ENCODE data around the gene MCF2L.
"Not testable (repeated sequence)": the region's sequence is repeated elsewhere in the genome, so short reads cannot be mapped to it uniquely, and the experiment has no call there.

Gene MCF2L

GRCh38 chr13:113099142-113099541 lies 130.1 kb downstream of the MCF2L start:
- H3K4me3 ChIP-seq (ENCODE audit: low read depth, low read length), result no peak overlapping the region
- CTCF ChIA-PET, result interaction anchor here (1.3 kb wide), 1 partner anchor 65 kb away, joined by 3 read pairs; no protein-coding TSS in a partner anchor
- no peak for TF ChIP-seq CTCF (IDR thresholded peaks at IDR 0.05; ENCODE audit: insufficient read depth, low read length, missing control alignments)
- no peak for DNase-seq (ENCODE audit: low read depth, low spot score)
- POLR2A ChIA-PET, result no interaction called here

GRCh38 chr13:113102302-113102701 lies 133.3 kb downstream of the MCF2L start:
- H3K4me3 ChIP-seq (ENCODE audit: low read depth, low read length); DNase-seq (ENCODE audit: low read depth, low spot score); POLR2A ChIA-PET: not testable (repeated sequence)
- CTCF ChIA-PET, result interaction anchor here (0.5 kb wide), 1 partner anchor 338 kb away, joined by 3 read pairs; no protein-coding TSS in a partner anchor

GRCh38 chr13:113102727-113103126 lies 133.7 kb downstream of the MCF2L start:
- POLR2A ChIA-PET, result no interaction called here
- CTCF ChIA-PET, result no interaction called here
- no peak for DNase-seq (ENCODE audit: low read depth, low spot score)
- no peak overlapping the region for H3K4me3 ChIP-seq (ENCODE audit: low read depth, low read length)
- TF ChIP-seq CTCF (IDR thresholded peaks at IDR 0.05; ENCODE audit: insufficient read depth, low read length, missing control alignments), result no peak

GRCh38 chr13:113103646-113104045 lies 134.6 kb downstream of the MCF2L start:
- CTCF ChIA-PET, result no interaction called here
- no peak for TF ChIP-seq CTCF (IDR thresholded peaks at IDR 0.05; ENCODE audit: insufficient read depth, low read length, missing control alignments)
- H3K4me3 ChIP-seq (ENCODE audit: low read depth, low read length), result no peak overlapping the region
- POLR2A ChIA-PET, result no interaction called here
- DNase-seq (ENCODE audit: low read depth, low spot score), result no peak

GRCh38 chr13:113105032-113105920 lies 136.3 kb downstream of the MCF2L start, which contains the start of gene F7:
Gene F7, plus strand, starts transcription at chr13:113105791. Its CDS starts 51 bp downstream, at chr13:113105842.
- no peak for TF ChIP-seq CTCF (IDR thresholded peaks at IDR 0.05; ENCODE audit: insufficient read depth, low read length, missing control alignments)
- ChIA-PET CTCF (interaction anchor here (0.5 kb wide), 1 partner anchor 114 kb away, joined by 3 read pairs; no protein-coding TSS in a partner anchor), POLR2A (no interaction called here)
- no peak for DNase-seq (ENCODE audit: low read depth, low spot score)
- H3K4me3 ChIP-seq (ENCODE audit: low read depth, low read length), result no peak within 1 kb of the TSS

GRCh38 chr13:113105921-113106452 lies 137.0 kb downstream of the MCF2L start:
- TF ChIP-seq CTCF (IDR thresholded peaks at IDR 0.05; ENCODE audit: insufficient read depth, low read length, missing control alignments), result no peak
- ChIA-PET POLR2A (no interaction called here), CTCF (no interaction called here)
- DNase-seq (ENCODE audit: low read depth, low spot score), result no peak
- H3K4me3 ChIP-seq (ENCODE audit: low read depth, low read length), result no peak overlapping the region
